ENCODE measurements around the gene GJB1.

Gene GJB1

GRCh38 chrX:71175531-71175930 is 47.5 kb upstream of the GJB1 start:
- H3K4me3 ChIP-seq (ENCODE audit: low read depth, low read length) = no peak overlapping the region
- ChIA-PET CTCF (interaction anchor here (0.6 kb wide), 1 partner anchor 86 kb away, joined by 3 read pairs; no protein-coding TSS in a partner anchor), POLR2A (no interaction called here)
- H3K4me1 ChIP-seq (ENCODE audit: control insufficient read depth, insufficient read depth, low read length) = no peaks in the 10 kb centered on the region
- H3K9me3 ChIP-seq (ENCODE audit: control insufficient read depth, insufficient read depth, low read depth, low read length) = no peaks in the 10 kb centered on the region; the same call in 1 of the 2 replicates
- no peaks in the 10 kb centered on the region for H3K36me3 ChIP-seq (ENCODE audit: control insufficient read depth in 2 of 2, insufficient read depth in 1 of 2, low read length in 2 of 2)
- no peak for TF ChIP-seq ZNF768 (tag by site-specific recombination; IDR thresholded peaks at IDR 0.05)
- TF ChIP-seq ZNF148 (tag by site-specific recombination; IDR thresholded peaks at IDR 0.05; ENCODE audit: borderline replicate concordance) = no peak
- no peak for TF ChIP-seq HIC1 (tag by site-specific recombination; IDR thresholded peaks at IDR 0.05)
- TF ChIP-seq OSR2 (tag by site-specific recombination; IDR thresholded peaks at IDR 0.05) = no peak
- no peak for TF ChIP-seq BCL11B (tag by site-specific recombination; IDR thresholded peaks at IDR 0.05; ENCODE audit: low read depth)
- TF ChIP-seq RBAK (tag by site-specific recombination; IDR thresholded peaks at IDR 0.05) = no peak
- no peak for TF ChIP-seq ZNF202 (tag by site-specific recombination; IDR thresholded peaks at IDR 0.05; ENCODE audit: borderline replicate concordance)
- no peak for TF ChIP-seq HOXC10 (CRISPR knock-in tag; IDR thresholded peaks at IDR 0.05)
- no peak for TF ChIP-seq ZNF580 (tag by site-specific recombination; IDR thresholded peaks at IDR 0.05)
- no peak for TF ChIP-seq ZNF18 (tag by site-specific recombination; IDR thresholded peaks at IDR 0.05)
- no peak for TF ChIP-seq ZNF785 (tag by site-specific recombination; IDR thresholded peaks at IDR 0.05)
- no peak overlapping the region for H3K27ac ChIP-seq (ENCODE audit: extremely low read depth, low read depth, low read length)

GRCh38 chrX:71177327-71177726 is 45.7 kb upstream of the GJB1 start:
- no peak overlapping the region for H3K27ac ChIP-seq (ENCODE audit: extremely low read depth, low read depth, low read length)
- no peaks in the 10 kb centered on the region for H3K36me3 ChIP-seq (ENCODE audit: control insufficient read depth in 2 of 2, insufficient read depth in 1 of 2, low read length in 2 of 2)
- H3K4me3 ChIP-seq (ENCODE audit: low read depth, low read length) = no peak overlapping the region
- TF ChIP-seq ZNF24 (tag by site-specific recombination; IDR thresholded peaks at IDR 0.05) (no peak), TSHZ1 (tag by site-specific recombination; IDR thresholded peaks at IDR 0.05; ENCODE audit: borderline replicate concordance) (no peak), ZBTB6 (tag by site-specific recombination; IDR thresholded peaks at IDR 0.05) (no peak), ZNF704 (tag by site-specific recombination; IDR thresholded peaks at IDR 0.05) (no peak), ZSCAN5A (tag by site-specific recombination; IDR thresholded peaks at IDR 0.05) (no peak), ZNF580 (tag by site-specific recombination; IDR thresholded peaks at IDR 0.05) (no peak)
- H3K4me1 ChIP-seq (ENCODE audit: control insufficient read depth, insufficient read depth, low read length) = peaks cover under 1% of the 10 kb centered on the region; the same call in 1 of the 2 replicates
- CTCF ChIA-PET = interaction anchor here (0.7 to 6.6 kb wide), 6 partner anchors 178 to 1137 kb away, joined by 3 to 40 read pairs (median 3); no protein-coding TSS in a partner anchor
- no peaks in the 10 kb centered on the region; the same call in 1 of the 2 replicates for H3K9me3 ChIP-seq (ENCODE audit: control insufficient read depth, insufficient read depth, low read depth, low read length)
- POLR2A ChIA-PET = no interaction called here

All from HEK293 (cell line).